ENCODE results near the gene EPB41L4B.

The EPB41L4B gene

GRCh38 chr9:109253637-109254284, 67.1 kb downstream of the EPB41L4B start:
- peak in 21 of 42 donors; percentile 11 to 68 (median 31) for DNase-seq
- intact Hi-C loops (cut with DNase I), result no loop called here

GRCh38 chr9:109253241-109253636, 67.6 kb downstream of the EPB41L4B start:
- intact Hi-C loops (cut with DNase I), result no loop called here
- DNase-seq, result no peak

GRCh38 chr9:109252291-109252690, 68.6 kb downstream of the EPB41L4B start:
- DNase-seq, result no peak
- intact Hi-C loops (cut with DNase I), result no loop called here

- no peak for DNase-seq
- intact Hi-C loops (cut with DNase I), result no loop called here
These were observed 69.1 kb downstream of the EPB41L4B start for GRCh38 chr9:109251776-109252106.

GRCh38 chr9:109251080-109251775, 69.6 kb downstream of the EPB41L4B start:
- no peak for DNase-seq
- intact Hi-C loops (cut with DNase I), result no loop called here

- no peak for DNase-seq
- intact Hi-C loops (cut with DNase I), result no loop called here
These were observed 70.1 kb downstream of the EPB41L4B start for GRCh38 chr9:109250771-109251079.

- no peak for DNase-seq
- intact Hi-C loops (cut with DNase I), result no loop called here
These were observed 70.5 kb downstream of the EPB41L4B start for GRCh38 chr9:109250311-109250741.

- DNase-seq, result no peak
- intact Hi-C loops (cut with DNase I), result no loop called here
These were observed 71.2 kb downstream of the EPB41L4B start for GRCh38 chr9:109249615-109250014.

GRCh38 chr9:109248133-109248581, 72.7 kb downstream of the EPB41L4B start:
- intact Hi-C loops (cut with DNase I), result no loop called here
- no peak for DNase-seq

- no peak for DNase-seq
- intact Hi-C loops (cut with DNase I), result no loop called here
These were observed 73.6 kb downstream of the EPB41L4B start for GRCh38 chr9:109247228-109247627.

- DNase-seq, result no peak
- intact Hi-C loops (cut with DNase I), result no loop called here
These were observed 74.3 kb downstream of the EPB41L4B start for GRCh38 chr9:109246533-109246932.

- intact Hi-C loops (cut with DNase I), result no loop called here
These were observed 75.5 kb downstream of the EPB41L4B start for GRCh38 chr9:109245310-109245897.

GRCh38 chr9:109244179-109245132, 76.4 kb downstream of the EPB41L4B start:
- intact Hi-C loops (cut with DNase I), result loop anchor here (5.0 kb wide), 1 partner anchor 78 kb away; the partner anchor contains the start of gene EPB41L4B
- peak; percentile 19 to 93 (median 80) for DNase-seq

More at GRCh38 chr9:109245310-109245897, 75.5 kb downstream of the EPB41L4B start:
- no peak for DNase-seq

GRCh38 chr9:109242741-109243140, 78.1 kb downstream of the EPB41L4B start:
- intact Hi-C loops (cut with DNase I), result loop anchor here (5.0 kb wide), 1 partner anchor 80 kb away; the partner anchor contains the start of gene EPB41L4B
- peak in 4 of 42 donors; percentile 7 to 24 (median 21) for DNase-seq

GRCh38 chr9:109242014-109242413, 78.8 kb downstream of the EPB41L4B start:
- DNase-seq, result peak in 6 of 42 donors; percentile 13 to 32 (median 16)
- intact Hi-C loops (cut with DNase I), result loop anchor here (5.0 kb wide), 1 partner anchor 80 kb away; the partner anchor contains the start of gene EPB41L4B

- intact Hi-C loops (cut with DNase I), result loop anchor here (5.0 kb wide), 1 partner anchor 81 kb away; the partner anchor contains the start of gene EPB41L4B
- no peak for DNase-seq
These were observed 79.7 kb downstream of the EPB41L4B start for GRCh38 chr9:109241207-109241606.

- intact Hi-C loops (cut with DNase I), result no loop called here
- no peak for DNase-seq
These were observed 81.6 kb downstream of the EPB41L4B start for GRCh38 chr9:109239240-109239639.

- intact Hi-C loops (cut with DNase I), result no loop called here
These were observed 82.2 kb downstream of the EPB41L4B start for GRCh38 chr9:109238655-109239054.

GRCh38 chr9:109238125-109238524, 82.7 kb downstream of the EPB41L4B start:
- DNase-seq, result no peak

More at GRCh38 chr9:109238655-109239054, 82.2 kb downstream of the EPB41L4B start:
- no peak for DNase-seq

More at GRCh38 chr9:109238125-109238524, 82.7 kb downstream of the EPB41L4B start:
- intact Hi-C loops (cut with DNase I), result no loop called here

Measured in head of caudate nucleus (tissue), 42 donors.